WERI-Rb-1 (cell line): Measurements from ENCODE around the gene RHBG.
"Not testable (repeated sequence)": the region's sequence is repeated elsewhere in the genome, so short reads cannot be mapped to it uniquely, and the experiment has no call there.

Experiments
- DNase-seq: peaks from one replicate; pipeline ENCODE4 v3.0.0-alpha.2; 2020
- H3K27ac ChIP-seq: fragments of 250-450 bp; sonication (Bioruptor Pico); 2 replicates; pipeline ENCODE4 v1.5.1; 2020; ENCODE audit warnings: mild to moderate bottlenecking, moderate library complexity
- H3K27me3 ChIP-seq: fragments of 250-450 bp; sonication (Bioruptor Pico); 2 replicates; pipeline ENCODE4 v1.5.1; 2021; ENCODE audit warnings: mild to moderate bottlenecking, low read depth, moderate library complexity; ENCODE audit not compliant: insufficient read depth, severe bottlenecking
- H3K36me3 ChIP-seq: fragments of 250-450 bp; sonication (Bioruptor Pico); 2 replicates; pipeline ENCODE4 v1.5.1; 2020; ENCODE audit warnings: mild to moderate bottlenecking, moderate library complexity
- H3K4me3 ChIP-seq: 2 replicates; pipeline ENCODE4 v1.5.1; 2011; ENCODE audit warnings: low read depth, mild to moderate bottlenecking, control low read depth, low read length
- H3K9me3 ChIP-seq: fragments of 250-450 bp; sonication (Bioruptor Pico); 2 replicates; pipeline ENCODE4 v1.5.1; 2021; ENCODE audit warnings: mild to moderate bottlenecking, moderate library complexity; ENCODE audit not compliant: severe bottlenecking
- TF ChIP-seq, protein P1 (sequence below): IDR thresholded peaks from 2 replicates; pipeline ENCODE4 v1.5.1; 2011; ENCODE audit warnings: low read depth, mild to moderate bottlenecking, control low read depth, inconsistent platforms, low read length

RHBG gene

DNA sequence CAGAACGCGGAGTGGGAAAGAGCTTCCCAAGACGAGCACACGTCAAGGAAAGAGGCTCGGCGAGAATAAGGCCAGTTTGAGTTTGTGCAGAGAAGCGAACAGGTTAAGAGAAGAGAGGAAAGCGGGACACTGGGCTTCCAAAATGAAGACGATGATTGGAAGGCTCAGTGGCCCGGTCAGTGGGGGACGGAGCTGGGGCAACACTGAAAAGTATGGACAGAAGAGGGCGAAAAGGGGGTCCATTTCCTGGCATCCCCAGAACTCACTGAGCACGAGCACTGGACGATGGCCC lies 31.2 kb upstream of the RHBG start:
- TF ChIP-seq, protein P1, sequence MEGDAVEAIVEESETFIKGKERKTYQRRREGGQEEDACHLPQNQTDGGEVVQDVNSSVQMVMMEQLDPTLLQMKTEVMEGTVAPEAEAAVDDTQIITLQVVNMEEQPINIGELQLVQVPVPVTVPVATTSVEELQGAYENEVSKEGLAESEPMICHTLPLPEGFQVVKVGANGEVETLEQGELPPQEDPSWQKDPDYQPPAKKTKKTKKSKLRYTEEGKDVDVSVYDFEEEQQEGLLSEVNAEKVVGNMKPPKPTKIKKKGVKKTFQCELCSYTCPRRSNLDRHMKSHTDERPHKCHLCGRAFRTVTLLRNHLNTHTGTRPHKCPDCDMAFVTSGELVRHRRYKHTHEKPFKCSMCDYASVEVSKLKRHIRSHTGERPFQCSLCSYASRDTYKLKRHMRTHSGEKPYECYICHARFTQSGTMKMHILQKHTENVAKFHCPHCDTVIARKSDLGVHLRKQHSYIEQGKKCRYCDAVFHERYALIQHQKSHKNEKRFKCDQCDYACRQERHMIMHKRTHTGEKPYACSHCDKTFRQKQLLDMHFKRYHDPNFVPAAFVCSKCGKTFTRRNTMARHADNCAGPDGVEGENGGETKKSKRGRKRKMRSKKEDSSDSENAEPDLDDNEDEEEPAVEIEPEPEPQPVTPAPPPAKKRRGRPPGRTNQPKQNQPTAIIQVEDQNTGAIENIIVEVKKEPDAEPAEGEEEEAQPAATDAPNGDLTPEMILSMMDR: peak; percentile 37; the same call in 1 of the 2 replicates
- Histone ChIP-seq H3K4me3 (peak overlapping the region; percentile 84), H3K36me3 (peaks cover 43% of the 10 kb centered on the region), H3K9me3 (no peaks in the 10 kb centered on the region), H3K27me3 (no peaks in the 10 kb centered on the region), H3K27ac (peak overlapping the region; percentile 86)
- no peak for DNase-seq

DNA sequence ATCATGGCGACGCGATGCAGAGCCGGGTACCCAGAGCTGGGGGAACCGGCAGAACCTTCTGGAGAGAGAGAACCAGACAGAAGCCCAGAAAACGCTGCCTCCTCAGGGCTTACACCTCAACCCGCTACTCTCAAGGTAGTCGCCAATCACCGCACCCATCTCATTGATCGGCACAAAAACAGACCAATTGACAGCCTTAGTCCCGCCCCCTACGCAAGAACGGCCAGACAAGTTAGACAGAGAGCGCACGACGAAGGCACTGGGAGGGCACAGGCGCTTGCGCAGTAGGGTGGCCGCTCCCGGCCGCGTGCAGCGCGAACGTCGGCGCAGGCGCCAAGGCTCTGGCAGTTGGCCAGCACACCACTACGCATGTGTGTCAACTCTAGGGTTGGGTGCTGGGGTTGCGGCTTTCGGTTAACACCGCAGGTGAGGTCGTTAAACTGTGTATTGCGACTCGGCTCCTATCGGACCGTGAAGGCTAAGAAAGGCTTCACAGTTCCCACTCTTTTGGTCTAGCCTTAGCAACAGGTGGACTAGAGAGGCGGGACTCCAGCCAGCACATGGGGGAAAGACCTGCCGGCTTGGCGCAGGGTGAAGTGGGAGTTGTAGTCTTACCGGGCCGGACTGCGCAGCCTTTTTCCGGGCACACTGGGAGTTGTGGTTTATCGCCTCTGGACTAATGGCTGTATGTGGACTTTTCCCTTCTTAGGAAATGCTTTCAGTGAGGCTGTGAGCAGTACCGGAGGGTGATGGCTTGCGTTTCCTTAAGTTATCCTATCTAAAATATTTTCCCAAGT lies 30.6 kb upstream of the RHBG start, which contains the start of the genes CCT3 and TSACC:
TSS of gene CCT3 (minus strand) at position 113 of the 797 bp plus-strand sequence. CDS start at position 5, 108 bp downstream.
TSS of gene TSACC (plus strand) at position 347 of the 797 bp plus-strand sequence. CDS start 1,232 bp downstream, outside the sequence.
- H3K27ac ChIP-seq: peak within 1 kb of the TSS; percentile 86
- TF ChIP-seq, protein P1: no peak
- peak; percentile 100 for DNase-seq
- peak within 1 kb of the TSS; percentile 84 for H3K4me3 ChIP-seq
- no peaks in the 10 kb centered on the region for H3K9me3 ChIP-seq
- H3K36me3 ChIP-seq: peaks cover 37% of the 10 kb centered on the region
- H3K27me3 ChIP-seq: no peaks in the 10 kb centered on the region

DNA sequence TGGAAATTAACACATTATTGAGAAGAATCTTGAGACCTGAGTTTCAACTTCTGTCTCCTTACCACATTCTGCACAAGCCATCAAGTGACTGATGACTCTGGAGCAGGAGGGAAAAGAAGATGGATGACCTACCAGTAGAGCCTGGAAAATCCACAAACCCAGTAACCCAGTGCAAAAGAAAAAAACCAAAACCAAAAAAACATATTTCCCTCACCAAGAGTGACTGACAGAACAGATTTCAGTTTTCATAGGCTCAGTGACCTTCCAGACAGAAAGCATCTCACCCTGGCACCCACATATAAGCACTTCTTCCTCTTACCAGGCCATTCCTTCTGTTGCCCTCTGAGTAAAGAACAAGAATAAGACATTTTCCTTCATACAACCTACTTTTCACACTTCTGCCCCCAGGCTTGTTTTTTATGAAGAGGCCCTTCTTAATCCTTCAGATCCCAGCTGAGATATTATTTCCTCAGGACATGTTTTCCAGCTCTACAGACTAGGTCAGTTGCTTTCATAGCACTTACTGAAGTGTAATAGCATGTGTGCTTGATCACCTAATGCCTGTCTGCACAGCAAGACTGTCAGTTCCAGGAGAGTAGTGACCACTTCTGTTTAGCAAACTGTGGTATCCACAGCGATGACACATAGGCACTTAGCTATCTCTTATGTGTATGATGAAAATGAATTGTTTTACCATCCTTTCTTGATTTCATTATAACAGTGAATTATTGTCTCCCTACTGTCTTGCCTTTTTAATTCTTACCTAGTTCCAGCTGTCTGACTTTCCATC lies 26.6 kb upstream of the RHBG start:
- Histone ChIP-seq H3K36me3 (no peaks in the 10 kb centered on the region), H3K9me3 (no peaks in the 10 kb centered on the region), H3K4me3 (no peak overlapping the region), H3K27me3 (no peaks in the 10 kb centered on the region), H3K27ac (no peak overlapping the region)
- no peak for DNase-seq
- TF ChIP-seq, protein P1: no peak

DNA sequence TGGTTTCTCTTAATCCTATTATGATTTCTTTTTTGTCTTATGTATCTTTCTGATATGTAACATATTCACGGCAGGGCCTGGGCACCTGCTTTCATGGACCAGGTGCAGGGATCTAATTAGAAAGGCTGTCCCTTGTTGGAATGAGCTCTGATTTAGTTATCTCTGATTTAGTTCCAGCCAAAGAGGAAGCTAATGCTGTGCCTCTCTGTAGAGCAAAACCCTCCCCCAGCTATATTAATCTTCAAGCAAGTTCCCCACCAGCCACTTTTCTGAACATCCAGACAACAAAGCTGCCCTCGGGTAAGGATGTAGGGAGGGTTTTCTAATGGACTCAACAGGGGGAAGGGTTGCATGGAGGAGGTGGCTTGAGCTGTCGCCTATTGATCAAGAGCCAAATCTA lies 24.6 kb upstream of the RHBG start:
- H3K9me3 ChIP-seq: no peaks in the 10 kb centered on the region
- no peak overlapping the region for H3K4me3 ChIP-seq
- no peak for DNase-seq
- H3K36me3 ChIP-seq: no peaks in the 10 kb centered on the region
- H3K27ac ChIP-seq: no peak overlapping the region
- TF ChIP-seq, protein P1: no peak
- no peaks in the 10 kb centered on the region for H3K27me3 ChIP-seq

DNA sequence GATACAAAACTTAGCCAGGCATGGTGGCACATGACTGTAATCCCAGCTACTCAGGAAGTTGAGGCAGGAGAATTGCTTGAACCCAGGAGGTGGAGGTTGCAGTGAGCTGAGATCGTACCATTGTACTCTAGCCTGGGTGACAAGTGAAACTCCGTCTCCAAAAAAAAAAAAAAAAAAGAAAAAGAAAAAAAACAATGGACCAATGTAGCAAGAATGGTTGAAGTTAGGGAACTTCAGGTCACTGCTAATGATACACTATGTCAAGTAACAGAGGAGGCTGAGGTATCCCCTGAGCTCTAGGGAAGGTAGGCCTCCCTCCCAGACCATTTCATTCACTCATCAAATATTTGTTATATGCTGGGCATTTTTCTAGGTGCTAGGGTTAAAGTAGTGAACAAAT lies 23.0 kb upstream of the RHBG start:
- DNase-seq, H3K27ac ChIP-seq, H3K9me3 ChIP-seq, H3K36me3 ChIP-seq, H3K27me3 ChIP-seq, H3K4me3 ChIP-seq: not testable (repeated sequence)

DNA sequence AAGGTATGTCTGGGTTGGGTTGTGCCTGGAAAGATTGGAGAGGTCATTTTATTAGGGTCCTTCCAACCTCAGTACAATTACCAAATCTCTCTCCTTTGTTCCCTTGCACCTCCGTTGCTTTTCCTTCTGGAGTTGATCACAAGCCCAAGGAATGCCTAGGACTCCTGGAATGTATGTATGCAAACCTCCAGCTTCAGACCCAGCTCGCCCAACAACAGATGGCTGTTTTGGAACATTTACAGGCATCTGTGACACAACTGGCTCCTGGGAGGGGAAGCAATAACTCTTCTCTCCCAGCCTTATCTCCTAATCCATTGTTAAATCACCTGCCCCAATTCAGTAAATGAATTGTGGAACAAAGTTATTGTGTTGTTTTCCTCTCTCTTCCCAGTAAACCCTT lies 22.4 kb upstream of the RHBG start:
- peak; percentile 61 for DNase-seq
- H3K27ac ChIP-seq: no peak overlapping the region
- no peaks in the 10 kb centered on the region for H3K36me3 ChIP-seq
- H3K9me3 ChIP-seq: no peaks in the 10 kb centered on the region
- no peak overlapping the region for H3K4me3 ChIP-seq
- TF ChIP-seq, protein P1: no peak
- H3K27me3 ChIP-seq: no peaks in the 10 kb centered on the region
